Suprapubic skin (tissue), 4 donors: ENCODE measurements around the gene SH3BP2. TPM values are rescaled to one million over a fixed set of nuclear protein-coding genes. Genes with fewer than 3 reads are reported as not detected.

ENCODE experiments used
- DNase-seq, 2 donors: peaks; one replicate each; pipeline ENCODE4 v3.0.0-alpha.2; 2019; ENCODE audit warnings: low spot score in 2 of 2
- H3K27ac ChIP-seq: fragments of 200-600 bp; sonication (generic); one replicate; pipeline ENCODE4 v1.5.1; 2019
- H3K27me3 ChIP-seq: fragments of 200-600 bp; sonication (generic); one replicate; pipeline ENCODE4 v1.5.1; 2019
- H3K36me3 ChIP-seq: fragments of 200-600 bp; sonication (generic); one replicate; pipeline ENCODE4 v1.5.1; 2019
- H3K4me1 ChIP-seq: fragments of 200-600 bp; sonication (generic); one replicate; pipeline ENCODE4 v1.5.1; 2019
- H3K4me3 ChIP-seq: fragments of 200-600 bp; sonication (generic); one replicate; pipeline ENCODE4 v1.5.1; 2019; ENCODE audit warnings: mild to moderate bottlenecking
- H3K9me3 ChIP-seq: fragments of 200-600 bp; sonication (generic); one replicate; pipeline ENCODE4 v1.5.1; 2019
- CTCF ChIP-seq, 2 donors: fragments of 200-600 bp in 1 of 2; fragments of 450-650 bp in 1 of 2; sonication (generic) in 1 of 2; IDR thresholded peaks; one replicate each; pipeline ENCODE4 v1.5.1; 2016 to 2019; ENCODE audit warnings: antibody characterized with exemption in 2 of 2, mild to moderate bottlenecking in 1 of 2, moderate library complexity in 1 of 2
- EP300 ChIP-seq: sonication (generic); formaldehyde crosslinking; IDR thresholded peaks from one replicate; pipeline ENCODE4 v1.6.1; 2017; ENCODE audit warnings: antibody characterized with exemption
- POLR2A ChIP-seq, 2 donors: fragments of 450-650 bp; IDR thresholded peaks; one replicate each; pipeline ENCODE4 v1.6.1; 2017; ENCODE audit warnings: antibody characterized with exemption in 2 of 2, mild to moderate bottlenecking in 2 of 2, moderate library complexity in 2 of 2
- POLR2AphosphoS5 ChIP-seq, 3 donors: sonication (generic); formaldehyde crosslinking; IDR thresholded peaks; one replicate each; pipeline ENCODE4 v1.6.1; 2017; ENCODE audit warnings: antibody characterized with exemption in 3 of 3
- WGBS: methylation state at CpG from one replicate; pipeline ENCODE4 v1.1.5; 2018; 5-methylcytosine and 5-hydroxymethylcytosine counted together
- total RNA-seq, 4 donors: library from RNA; depleted of rRNA; stranded (reverse); fragments of >200 nt; gene quantifications; one replicate each; pipeline ENCODE4 v1.1.0, GENCODE V29; 2016

Gene SH3BP2
- total RNA-seq, 4 donors from 2014 or later: 116 to 709 (median 162) TPM

GRCh38 chr4:2809610-2810180 is 16.8 kb downstream of the SH3BP2 start:
- Histone ChIP-seq H3K27ac (no peak overlapping the region), H3K36me3 (peaks cover 3% of the 10 kb centered on the region), H3K27me3 (no peaks in the 10 kb centered on the region), H3K4me1 (peaks cover 92% of the 10 kb centered on the region), H3K4me3 (no peak overlapping the region), H3K9me3 (no peaks in the 10 kb centered on the region)
- TF ChIP-seq CTCF (IDR thresholded peaks at IDR 0.05) (no peak), POLR2A (IDR thresholded peaks at IDR 0.05) (no peak), POLR2AphosphoS5 (IDR thresholded peaks at IDR 0.05) (no peak), EP300 (no peak)
- no peak for DNase-seq
- WGBS: 82% methylated on average over 9 of the region's 10 CpGs

- no peak for TF ChIP-seq CTCF (IDR thresholded peaks at IDR 0.05)
- TF ChIP-seq POLR2AphosphoS5 (IDR thresholded peaks at IDR 0.05): no peak
- TF ChIP-seq EP300: no peak
- no peak for TF ChIP-seq POLR2A (IDR thresholded peaks at IDR 0.05)
- WGBS: 80% methylated on average over 8 of the region's 10 CpGs
- no peak for DNase-seq
- Histone ChIP-seq H3K9me3 (no peaks in the 10 kb centered on the region), H3K27me3 (no peaks in the 10 kb centered on the region), H3K27ac (no peak overlapping the region), H3K4me1 (peaks cover 85% of the 10 kb centered on the region), H3K4me3 (no peak overlapping the region), H3K36me3 (peaks cover 7% of the 10 kb centered on the region)
These were observed 17.5 kb downstream of the SH3BP2 start for GRCh38 chr4:2810388-2810787.

GRCh38 chr4:2811830-2812611 is 19.1 kb downstream of the SH3BP2 start:
- H3K27me3 ChIP-seq: no peaks in the 10 kb centered on the region
- no peaks in the 10 kb centered on the region for H3K9me3 ChIP-seq
- H3K4me3 ChIP-seq: peak overlapping the region; percentile 44
- 72% methylated on average over 19 of the region's 21 CpGs for WGBS
- DNase-seq: peak; percentile 85 to 88
- TF ChIP-seq CTCF (IDR thresholded peaks at IDR 0.05) (no peak), POLR2A (IDR thresholded peaks at IDR 0.05) (no peak), EP300 (no peak), POLR2AphosphoS5 (IDR thresholded peaks at IDR 0.05) (no peak)
- H3K27ac ChIP-seq: peak overlapping the region; percentile 81
- peaks cover 71% of the 10 kb centered on the region for H3K4me1 ChIP-seq
- H3K36me3 ChIP-seq: peaks cover 7% of the 10 kb centered on the region

GRCh38 chr4:2812612-2813354 is 19.9 kb downstream of the SH3BP2 start:
- H3K4me3 ChIP-seq: peak overlapping the region; percentile 44
- H3K27ac ChIP-seq: peak overlapping the region; percentile 81
- TF ChIP-seq POLR2A (IDR thresholded peaks at IDR 0.05) (no peak), POLR2AphosphoS5 (IDR thresholded peaks at IDR 0.05) (no peak), EP300 (no peak), CTCF (IDR thresholded peaks at IDR 0.05) (no peak)
- H3K36me3 ChIP-seq: peaks cover 7% of the 10 kb centered on the region
- WGBS: 59% methylated on average over 17 of the region's 20 CpGs
- peaks cover 71% of the 10 kb centered on the region for H3K4me1 ChIP-seq
- H3K27me3 ChIP-seq: no peaks in the 10 kb centered on the region
- DNase-seq: no peak
- no peaks in the 10 kb centered on the region for H3K9me3 ChIP-seq
